ENCODE results near the gene RASSF10.

The RASSF10 gene

DNA sequence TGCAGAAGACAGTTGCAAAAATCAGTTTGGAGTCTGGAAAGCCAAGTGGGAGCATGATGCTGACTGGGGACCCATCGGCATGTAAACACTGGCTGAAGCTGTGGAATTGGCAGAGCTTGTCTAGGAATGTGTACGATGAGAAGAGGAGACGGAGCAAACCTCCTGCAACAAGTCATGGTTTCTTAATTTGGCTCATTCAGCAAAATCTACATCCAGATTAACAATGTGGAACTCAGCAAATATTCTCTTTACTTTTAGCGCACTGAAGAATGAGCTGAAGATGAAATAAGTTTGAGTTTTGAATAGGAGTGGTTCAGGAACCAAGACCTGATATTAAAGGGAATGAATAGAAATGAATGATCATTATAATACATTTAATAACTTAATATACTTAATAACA, 26.6 kb downstream of the RASSF10 start:
- peaks cover 21% of the 10 kb centered on the region for H3K4me1 ChIP-seq (ENCODE audit: low read length)

GRCh38 chr11:13036235-13036634, 27.1 kb downstream of the RASSF10 start:
- no peaks in the 10 kb centered on the region for H3K9me3 ChIP-seq (ENCODE audit: insufficient read depth, low read length)
- no peak overlapping the region for H3K9ac ChIP-seq (ENCODE audit: low read length)
- peaks cover 40% of the 10 kb centered on the region for H3K27me3 ChIP-seq (ENCODE audit: low read depth, low read length)
- no peak overlapping the region for H3K4me2 ChIP-seq (ENCODE audit: low read length)
- H2AFZ ChIP-seq (ENCODE audit: low read depth, low read length), result no peak overlapping the region
- no peaks in the 10 kb centered on the region for H4K20me1 ChIP-seq (ENCODE audit: insufficient read depth, low read length)
- H3K27ac ChIP-seq (ENCODE audit: low read length), result no peak overlapping the region
- peaks cover 21% of the 10 kb centered on the region for H3K4me1 ChIP-seq (ENCODE audit: low read length)
- H3K79me2 ChIP-seq (ENCODE audit: low read length), result no peaks in the 10 kb centered on the region
- H3K36me3 ChIP-seq (replicated peaks; ENCODE audit: low read depth, low read length), result no peaks in the 10 kb centered on the region
- TF ChIP-seq EZH2phosphoT487 (IDR thresholded peaks at IDR 0.05; ENCODE audit: low read depth), result no peak
- TF ChIP-seq, protein P1, sequence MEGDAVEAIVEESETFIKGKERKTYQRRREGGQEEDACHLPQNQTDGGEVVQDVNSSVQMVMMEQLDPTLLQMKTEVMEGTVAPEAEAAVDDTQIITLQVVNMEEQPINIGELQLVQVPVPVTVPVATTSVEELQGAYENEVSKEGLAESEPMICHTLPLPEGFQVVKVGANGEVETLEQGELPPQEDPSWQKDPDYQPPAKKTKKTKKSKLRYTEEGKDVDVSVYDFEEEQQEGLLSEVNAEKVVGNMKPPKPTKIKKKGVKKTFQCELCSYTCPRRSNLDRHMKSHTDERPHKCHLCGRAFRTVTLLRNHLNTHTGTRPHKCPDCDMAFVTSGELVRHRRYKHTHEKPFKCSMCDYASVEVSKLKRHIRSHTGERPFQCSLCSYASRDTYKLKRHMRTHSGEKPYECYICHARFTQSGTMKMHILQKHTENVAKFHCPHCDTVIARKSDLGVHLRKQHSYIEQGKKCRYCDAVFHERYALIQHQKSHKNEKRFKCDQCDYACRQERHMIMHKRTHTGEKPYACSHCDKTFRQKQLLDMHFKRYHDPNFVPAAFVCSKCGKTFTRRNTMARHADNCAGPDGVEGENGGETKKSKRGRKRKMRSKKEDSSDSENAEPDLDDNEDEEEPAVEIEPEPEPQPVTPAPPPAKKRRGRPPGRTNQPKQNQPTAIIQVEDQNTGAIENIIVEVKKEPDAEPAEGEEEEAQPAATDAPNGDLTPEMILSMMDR (IDR thresholded peaks at IDR 0.05; ENCODE audit: low read depth, low read length), result no peak
- H3K4me3 ChIP-seq (ENCODE audit: low read length), result no peak overlapping the region

More for the DNA sequence above, 26.6 kb downstream of the RASSF10 start:
- Histone ChIP-seq H3K9me3 (ENCODE audit: insufficient read depth, low read length) (no peaks in the 10 kb centered on the region), H3K36me3 (replicated peaks; ENCODE audit: low read depth, low read length) (no peaks in the 10 kb centered on the region), H3K4me3 (ENCODE audit: low read length) (no peak overlapping the region), H3K27me3 (ENCODE audit: low read depth, low read length) (peaks cover 35% of the 10 kb centered on the region), H2AFZ (ENCODE audit: low read depth, low read length) (no peak overlapping the region), H3K79me2 (ENCODE audit: low read length) (no peaks in the 10 kb centered on the region), H3K4me2 (ENCODE audit: low read length) (no peak overlapping the region), H4K20me1 (ENCODE audit: insufficient read depth, low read length) (no peaks in the 10 kb centered on the region), H3K9ac (ENCODE audit: low read length) (no peak overlapping the region), H3K27ac (ENCODE audit: low read length) (no peak overlapping the region)
- TF ChIP-seq EZH2phosphoT487 (IDR thresholded peaks at IDR 0.05; ENCODE audit: low read depth), result no peak
- TF ChIP-seq, protein P1 (IDR thresholded peaks at IDR 0.05; ENCODE audit: low read depth, low read length), result no peak

DNA sequence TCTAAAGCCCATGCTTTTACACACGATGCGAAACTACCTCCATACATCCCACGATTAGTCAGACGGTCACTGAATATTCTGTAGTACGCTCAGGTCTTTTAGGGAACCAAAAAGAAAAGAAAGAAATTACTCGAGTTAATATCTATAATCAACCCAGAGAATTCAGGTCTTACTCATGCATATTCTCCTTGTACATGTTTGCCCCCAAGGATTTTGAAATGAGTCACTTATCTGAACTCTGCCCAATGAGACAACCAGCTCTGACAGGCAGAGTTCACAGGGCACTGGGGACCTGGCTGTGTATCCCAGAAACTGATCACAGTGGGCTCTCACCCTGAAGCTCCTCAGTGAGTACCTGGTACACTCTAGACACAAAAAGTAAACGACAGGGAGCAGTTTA, 29.2 kb downstream of the RASSF10 start:
- Histone ChIP-seq H3K9me3 (ENCODE audit: insufficient read depth, low read length) (no peaks in the 10 kb centered on the region), H3K27me3 (ENCODE audit: low read depth, low read length) (peaks cover 60% of the 10 kb centered on the region), H3K9ac (ENCODE audit: low read length) (no peak overlapping the region), H3K36me3 (replicated peaks; ENCODE audit: low read depth, low read length) (no peaks in the 10 kb centered on the region), H3K79me2 (ENCODE audit: low read length) (no peaks in the 10 kb centered on the region), H3K4me1 (ENCODE audit: low read length) (peaks cover 21% of the 10 kb centered on the region), H4K20me1 (ENCODE audit: insufficient read depth, low read length) (no peaks in the 10 kb centered on the region), H3K27ac (ENCODE audit: low read length) (no peak overlapping the region), H2AFZ (ENCODE audit: low read depth, low read length) (no peak overlapping the region), H3K4me2 (ENCODE audit: low read length) (peak overlapping the region; percentile 21), H3K4me3 (ENCODE audit: low read length) (no peak overlapping the region)
- TF ChIP-seq, protein P1 (IDR thresholded peaks at IDR 0.05; ENCODE audit: low read depth, low read length), result no peak
- TF ChIP-seq EZH2phosphoT487 (IDR thresholded peaks at IDR 0.05; ENCODE audit: low read depth), result no peak

DNA sequence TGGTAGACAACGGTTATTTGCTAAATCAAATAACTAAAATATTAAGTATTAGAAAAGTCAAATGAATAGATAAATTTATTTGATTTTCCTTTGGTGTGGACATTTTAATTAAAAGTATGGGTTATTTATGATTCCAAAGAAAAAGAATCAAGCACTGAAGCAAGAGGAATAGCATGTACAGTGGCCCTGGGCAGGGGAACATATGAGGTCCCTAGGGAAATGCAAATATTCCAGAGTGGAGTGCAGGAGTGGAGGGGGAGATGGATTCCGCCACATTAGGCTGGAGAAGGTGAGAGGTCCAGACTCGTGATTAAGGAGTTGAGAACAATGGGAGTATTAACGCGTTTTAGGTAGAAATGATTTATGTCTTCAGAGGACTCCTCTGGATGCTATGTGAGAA, 30.0 kb downstream of the RASSF10 start:
- H3K79me2 ChIP-seq (ENCODE audit: low read length), result no peaks in the 10 kb centered on the region

More for the DNA sequence above, 30.0 kb downstream of the RASSF10 start:
- Histone ChIP-seq H3K36me3 (replicated peaks; ENCODE audit: low read depth, low read length) (no peaks in the 10 kb centered on the region), H3K4me1 (ENCODE audit: low read length) (peaks cover 17% of the 10 kb centered on the region), H3K4me2 (ENCODE audit: low read length) (no peak overlapping the region), H2AFZ (ENCODE audit: low read depth, low read length) (no peak overlapping the region), H3K27ac (ENCODE audit: low read length) (no peak overlapping the region), H3K27me3 (ENCODE audit: low read depth, low read length) (peaks cover 67% of the 10 kb centered on the region), H3K9ac (ENCODE audit: low read length) (no peak overlapping the region), H3K4me3 (ENCODE audit: low read length) (no peak overlapping the region), H4K20me1 (ENCODE audit: insufficient read depth, low read length) (no peaks in the 10 kb centered on the region), H3K9me3 (ENCODE audit: insufficient read depth, low read length) (no peaks in the 10 kb centered on the region)
- TF ChIP-seq EZH2phosphoT487 (IDR thresholded peaks at IDR 0.05; ENCODE audit: low read depth), result no peak
- TF ChIP-seq, protein P1 (IDR thresholded peaks at IDR 0.05; ENCODE audit: low read depth, low read length), result no peak
